Measurements from ENCODE around the gene NELL1. TPM values are rescaled to one million over a fixed set of nuclear protein-coding genes. Genes with fewer than 3 reads are reported as not detected.

Gene NELL1
- total and polyA plus RNA-seq, 2 experiments from 2014 or later = 1.6 TPM; not detected in 1

- Mint-ChIP-seq H3K27ac (no peak overlapping the region), H3K27me3 (ENCODE audit: insufficient read depth, low read depth, poor library complexity) (no peaks in the 10 kb centered on the region), H3K4me3 (no peak overlapping the region), H3K4me1 (no peaks in the 10 kb centered on the region), H3K36me3 (ENCODE audit: low read depth) (no peaks in the 10 kb centered on the region), H3K9me3 (no peaks in the 10 kb centered on the region; the same call in 2 of the 3 replicates)
- DNase-seq (ENCODE audit: low spot score) = no peak
- Histone ChIP-seq H3K27ac (ENCODE audit: low read depth) (no peak overlapping the region), H3K4me3 (no peak overlapping the region), H3K4me1 (ENCODE audit: insufficient read depth) (no peaks in the 10 kb centered on the region), H2AFZ (no peak overlapping the region), H3K4me2 (no peak overlapping the region), H3K27me3 (ENCODE audit: insufficient read depth) (no peaks in the 10 kb centered on the region), H3K79me2 (replicated peaks; ENCODE audit: insufficient read depth) (no peaks in the 10 kb centered on the region), H3K36me3 (ENCODE audit: insufficient read depth) (no peaks in the 10 kb centered on the region), H4K20me1 (replicated peaks; ENCODE audit: insufficient read depth) (no peaks in the 10 kb centered on the region), H3K9me2 (ENCODE audit: insufficient read depth) (no peaks in the 10 kb centered on the region), H3F3A (replicated peaks; ENCODE audit: low read depth) (no peaks in the 10 kb centered on the region)
- TF ChIP-seq, protein P1, sequence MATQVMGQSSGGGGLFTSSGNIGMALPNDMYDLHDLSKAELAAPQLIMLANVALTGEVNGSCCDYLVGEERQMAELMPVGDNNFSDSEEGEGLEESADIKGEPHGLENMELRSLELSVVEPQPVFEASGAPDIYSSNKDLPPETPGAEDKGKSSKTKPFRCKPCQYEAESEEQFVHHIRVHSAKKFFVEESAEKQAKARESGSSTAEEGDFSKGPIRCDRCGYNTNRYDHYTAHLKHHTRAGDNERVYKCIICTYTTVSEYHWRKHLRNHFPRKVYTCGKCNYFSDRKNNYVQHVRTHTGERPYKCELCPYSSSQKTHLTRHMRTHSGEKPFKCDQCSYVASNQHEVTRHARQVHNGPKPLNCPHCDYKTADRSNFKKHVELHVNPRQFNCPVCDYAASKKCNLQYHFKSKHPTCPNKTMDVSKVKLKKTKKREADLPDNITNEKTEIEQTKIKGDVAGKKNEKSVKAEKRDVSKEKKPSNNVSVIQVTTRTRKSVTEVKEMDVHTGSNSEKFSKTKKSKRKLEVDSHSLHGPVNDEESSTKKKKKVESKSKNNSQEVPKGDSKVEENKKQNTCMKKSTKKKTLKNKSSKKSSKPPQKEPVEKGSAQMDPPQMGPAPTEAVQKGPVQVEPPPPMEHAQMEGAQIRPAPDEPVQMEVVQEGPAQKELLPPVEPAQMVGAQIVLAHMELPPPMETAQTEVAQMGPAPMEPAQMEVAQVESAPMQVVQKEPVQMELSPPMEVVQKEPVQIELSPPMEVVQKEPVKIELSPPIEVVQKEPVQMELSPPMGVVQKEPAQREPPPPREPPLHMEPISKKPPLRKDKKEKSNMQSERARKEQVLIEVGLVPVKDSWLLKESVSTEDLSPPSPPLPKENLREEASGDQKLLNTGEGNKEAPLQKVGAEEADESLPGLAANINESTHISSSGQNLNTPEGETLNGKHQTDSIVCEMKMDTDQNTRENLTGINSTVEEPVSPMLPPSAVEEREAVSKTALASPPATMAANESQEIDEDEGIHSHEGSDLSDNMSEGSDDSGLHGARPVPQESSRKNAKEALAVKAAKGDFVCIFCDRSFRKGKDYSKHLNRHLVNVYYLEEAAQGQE (IDR thresholded peaks at IDR 0.05; ENCODE audit: unreplicated experiment) = no peak
- TF ChIP-seq STAT1 (IDR thresholded peaks at IDR 0.05; ENCODE audit: unreplicated experiment) = no peak
- no peak for TF ChIP-seq CTCF (conservative IDR thresholded peaks at IDR 0.05; ENCODE audit: low read depth in 2 of 2)
- TF ChIP-seq ZNF331 (CRISPR knock-in tag; IDR thresholded peaks at IDR 0.05; ENCODE audit: low read depth) = no peak
- no peak for ATAC-seq
Measured at GRCh38 chr11:21602699-21603098, 933.3 kb downstream of the NELL1 start.

- H3K27ac ChIP-seq (ENCODE audit: low read depth) = no peak overlapping the region
- TF ChIP-seq JUNB (IDR thresholded peaks at IDR 0.05; ENCODE audit: unreplicated experiment) (no peak), STAT1 (IDR thresholded peaks at IDR 0.05; ENCODE audit: unreplicated experiment) (no peak), ZNF114 (CRISPR knock-in tag; IDR thresholded peaks at IDR 0.05) (no peak), ZNF331 (CRISPR knock-in tag; IDR thresholded peaks at IDR 0.05; ENCODE audit: low read depth) (no peak), CREB1 (CRISPR knock-in tag; IDR thresholded peaks at IDR 0.05; ENCODE audit: low read depth) (no peak)
- TF ChIP-seq, protein P1 (IDR thresholded peaks at IDR 0.05; ENCODE audit: unreplicated experiment) = no peak
Measured at GRCh38 chr11:21603886-21604285, 934.5 kb downstream of the NELL1 start.

More at GRCh38 chr11:21603886-21604285, 934.5 kb downstream of the NELL1 start:
- no peaks in the 10 kb centered on the region for H3K36me3 Mint-ChIP-seq (ENCODE audit: low read depth)
- Histone ChIP-seq H3F3A (replicated peaks; ENCODE audit: low read depth) (no peaks in the 10 kb centered on the region), H3K4me1 (ENCODE audit: insufficient read depth) (no peaks in the 10 kb centered on the region), H3K27me3 (ENCODE audit: insufficient read depth) (no peaks in the 10 kb centered on the region), H3K79me2 (replicated peaks; ENCODE audit: insufficient read depth) (no peaks in the 10 kb centered on the region), H3K9me2 (ENCODE audit: insufficient read depth) (no peaks in the 10 kb centered on the region), H3K4me3 (no peak overlapping the region), H2AFZ (no peak overlapping the region), H3K36me3 (ENCODE audit: insufficient read depth) (no peaks in the 10 kb centered on the region), H4K20me1 (replicated peaks; ENCODE audit: insufficient read depth) (no peaks in the 10 kb centered on the region), H3K4me2 (no peak overlapping the region)
- no peaks in the 10 kb centered on the region for H3K4me1 Mint-ChIP-seq
- H3K9me3 Mint-ChIP-seq = no peaks in the 10 kb centered on the region
- no peak overlapping the region for H3K4me3 Mint-ChIP-seq
- ATAC-seq (no peak), DNase-seq (ENCODE audit: low spot score) (no peak)
- H3K27me3 Mint-ChIP-seq (ENCODE audit: insufficient read depth, low read depth, poor library complexity) = no peaks in the 10 kb centered on the region
- no peak overlapping the region for H3K27ac Mint-ChIP-seq

Data from GM23338 (cell line).